Muscle layer of colon (tissue), 2 donors: ENCODE measurements around the gene LTBR.

ENCODE experiments used
- H3K27ac ChIP-seq: one replicate; pipeline ENCODE4 v1.7.0; 2013; ENCODE audit warnings: low read depth, mild to moderate bottlenecking, low read length, moderate library complexity
- H3K27me3 ChIP-seq, 2 donors: one replicate each; pipeline ENCODE4 v1.7.0; 2013; ENCODE audit warnings: low read length in 2 of 2, mild to moderate bottlenecking in 2 of 2; ENCODE audit not compliant: insufficient read depth in 2 of 2, control insufficient read depth in 1 of 2
- H3K36me3 ChIP-seq: one replicate; pipeline ENCODE4 v1.7.0; 2013; ENCODE audit warnings: mild to moderate bottlenecking, low read length; ENCODE audit not compliant: insufficient read depth
- H3K4me1 ChIP-seq: one replicate; pipeline ENCODE4 v1.7.0; 2013; ENCODE audit warnings: mild to moderate bottlenecking, low read length; ENCODE audit not compliant: insufficient read depth
- H3K4me3 ChIP-seq, 2 donors: one replicate each; pipeline ENCODE4 v1.7.0; 2013; ENCODE audit warnings: low read length in 2 of 2, low read depth in 1 of 2, mild to moderate bottlenecking in 1 of 2, moderate library complexity in 1 of 2
- H3K9ac ChIP-seq: one replicate; pipeline ENCODE4 v1.7.0; 2013; ENCODE audit warnings: low read length
- H3K9me3 ChIP-seq: one replicate; pipeline ENCODE4 v1.7.0; 2013; ENCODE audit warnings: mild to moderate bottlenecking, low read length
- donor health status: abdominal sarcoma.
- donor health status: Adenocarcinoma of cecum.

LTBR gene

DNA sequence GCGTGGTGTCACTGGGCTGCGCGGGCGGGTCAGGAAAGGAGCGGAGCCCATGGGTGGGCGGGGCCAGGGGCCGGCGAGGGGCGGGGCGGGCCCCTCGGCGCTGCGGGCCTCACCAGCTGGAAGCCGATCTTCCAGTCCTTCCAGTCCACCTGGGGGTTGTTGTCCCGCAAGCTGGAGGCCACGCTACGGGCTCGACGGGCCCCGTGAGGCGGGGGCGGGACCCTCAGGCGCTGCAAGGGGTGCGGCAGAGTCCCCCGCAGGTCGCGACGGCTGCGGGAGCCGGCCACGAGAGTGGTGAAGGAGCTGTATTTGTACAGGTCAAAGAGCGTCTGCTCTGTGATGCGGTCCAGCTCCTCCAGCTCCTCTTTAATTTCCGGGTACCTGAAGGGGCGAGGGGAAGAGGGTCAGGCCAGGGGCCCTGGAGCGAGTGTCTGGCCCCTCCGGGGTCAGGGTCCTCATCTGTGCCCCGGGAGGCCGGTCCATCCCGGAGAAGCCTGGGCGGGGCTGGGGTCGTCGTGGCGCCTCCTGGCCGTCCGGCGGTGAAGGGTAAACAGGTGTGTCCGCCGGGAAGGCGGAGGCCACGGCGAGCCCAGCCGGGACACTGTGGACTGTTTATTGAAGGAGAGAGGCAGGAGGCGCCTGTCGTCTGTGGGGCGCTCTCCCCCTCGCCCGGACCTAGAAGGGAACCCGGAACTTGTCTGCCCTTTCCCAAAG is 20.5 kb upstream of the LTBR start:
- H3K4me1 ChIP-seq, result peaks cover 24% of the 10 kb centered on the region
- peak overlapping the region; percentile 95 for H3K27ac ChIP-seq
- H3K9ac ChIP-seq, result peak overlapping the region; percentile 86
- no peaks in the 10 kb centered on the region for H3K9me3 ChIP-seq
- H3K4me3 ChIP-seq, result peak overlapping the region; percentile 77 to 80
- H3K36me3 ChIP-seq, result no peaks in the 10 kb centered on the region
- H3K27me3 ChIP-seq, result no peaks in the 10 kb centered on the region

DNA sequence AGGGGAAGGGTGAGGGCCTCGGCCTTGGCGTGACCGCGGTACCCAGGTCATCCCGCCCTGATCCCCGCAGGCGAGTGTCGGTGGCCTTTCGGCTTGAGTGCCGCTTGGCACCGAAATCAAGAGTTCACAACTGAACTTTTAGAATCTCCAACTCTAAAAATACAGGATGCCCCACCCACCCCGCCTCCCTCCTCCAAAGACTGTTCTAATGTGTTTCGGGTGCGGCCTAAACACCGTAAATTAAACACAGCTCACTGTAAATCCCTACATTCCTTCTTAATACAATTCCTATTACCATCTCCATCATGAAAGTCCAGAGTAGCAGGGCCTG is 20.0 kb upstream of the LTBR start:
- Histone ChIP-seq H3K27me3 (no peaks in the 10 kb centered on the region), H3K36me3 (no peaks in the 10 kb centered on the region), H3K4me1 (peaks cover 27% of the 10 kb centered on the region), H3K27ac (peak overlapping the region; percentile 95), H3K9ac (peak overlapping the region; percentile 86), H3K4me3 (peak overlapping the region; percentile 77 to 80), H3K9me3 (no peaks in the 10 kb centered on the region)

DNA sequence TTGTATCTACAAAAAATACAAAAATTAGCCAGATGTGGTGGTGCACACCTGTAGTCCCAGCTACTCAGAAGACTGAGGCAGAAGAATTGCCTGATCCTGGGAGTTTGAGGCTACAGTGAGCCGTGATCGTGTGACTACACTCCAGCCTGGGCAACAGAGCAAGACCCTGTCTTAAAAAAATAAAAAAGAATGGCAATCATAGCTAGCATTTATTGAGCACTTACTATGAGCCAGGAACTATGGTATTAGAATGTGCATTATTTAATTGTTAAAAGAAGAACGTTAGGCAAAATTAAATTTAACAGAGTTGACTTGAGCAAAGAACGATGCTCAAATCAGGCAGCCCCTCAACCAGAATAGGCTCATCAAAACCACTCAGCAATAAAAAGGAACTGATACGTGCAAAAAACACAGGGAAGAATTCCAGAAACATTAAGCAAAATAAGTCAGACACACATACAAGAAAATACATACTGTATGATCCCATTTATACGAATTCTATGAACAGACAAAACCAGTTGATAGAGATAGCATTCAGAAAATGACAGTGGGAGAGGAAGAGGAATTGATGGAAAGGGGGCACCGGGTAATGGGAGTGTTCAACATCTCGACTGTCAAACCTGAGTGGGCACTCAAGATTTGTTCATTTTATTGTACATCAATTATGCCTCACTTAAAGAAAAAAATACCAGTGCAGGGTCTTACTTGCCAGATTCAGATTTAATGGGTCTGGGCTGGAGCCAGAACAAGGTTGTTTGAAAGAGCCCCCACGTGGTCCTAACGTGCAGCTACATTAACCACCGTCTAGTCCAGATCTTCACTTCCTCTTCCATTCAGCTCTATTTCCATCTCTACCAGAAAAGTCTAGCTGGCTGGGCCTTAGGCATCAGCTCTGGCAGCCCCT is 16.6 kb upstream of the LTBR start:
- no peaks in the 10 kb centered on the region for H3K36me3 ChIP-seq
- H3K4me1 ChIP-seq, result peaks cover 16% of the 10 kb centered on the region
- no peaks in the 10 kb centered on the region for H3K9me3 ChIP-seq
- no peaks in the 10 kb centered on the region for H3K27me3 ChIP-seq
- H3K4me3 ChIP-seq, result no peak overlapping the region
- H3K9ac ChIP-seq, result no peak overlapping the region
- no peak overlapping the region for H3K27ac ChIP-seq

DNA sequence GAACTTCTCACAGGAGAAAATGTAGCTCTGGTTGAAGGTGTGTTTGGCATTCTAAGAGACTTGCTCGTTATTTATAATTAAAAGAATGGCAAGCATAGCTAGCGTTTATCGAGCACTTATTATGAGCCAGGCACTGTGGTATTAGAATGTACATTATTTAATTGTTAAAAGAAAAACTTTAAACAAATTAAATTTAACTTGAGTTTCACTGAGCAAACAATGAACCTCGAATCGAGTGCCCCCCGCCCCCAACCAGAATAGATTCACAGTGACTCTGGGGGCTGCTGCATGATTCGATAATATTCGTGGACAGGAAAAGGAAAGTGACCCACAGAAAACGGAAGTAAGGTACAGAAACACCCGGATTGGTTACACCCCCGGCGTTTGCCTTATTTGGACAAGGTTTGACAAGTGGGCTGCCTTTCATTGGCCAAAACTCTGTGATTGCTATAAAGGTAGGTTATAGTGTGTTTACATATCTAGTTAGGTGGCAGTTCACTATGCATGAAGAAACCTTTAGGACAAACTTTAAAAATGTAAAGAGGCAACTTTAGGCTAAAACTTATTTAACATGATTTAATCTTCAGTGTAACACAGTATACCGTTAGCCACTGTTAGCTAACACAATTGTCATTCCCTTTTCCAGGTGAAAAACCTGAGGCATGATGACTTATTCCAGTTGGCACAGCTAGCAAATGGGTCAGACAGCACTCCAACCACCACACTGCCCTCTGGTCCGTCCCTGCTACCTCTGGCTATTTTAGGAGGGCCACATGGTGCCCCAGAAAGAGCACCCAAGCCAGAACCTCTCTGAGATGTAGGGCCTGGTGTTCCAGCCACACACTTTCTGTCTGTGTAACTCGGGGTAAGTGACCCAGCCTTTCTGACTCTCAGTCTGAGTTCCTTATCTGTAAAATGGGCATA is 15.7 kb upstream of the LTBR start:
- no peaks in the 10 kb centered on the region for H3K36me3 ChIP-seq
- no peaks in the 10 kb centered on the region for H3K27me3 ChIP-seq
- H3K9me3 ChIP-seq, result no peaks in the 10 kb centered on the region
- no peak overlapping the region for H3K4me3 ChIP-seq
- no peak overlapping the region for H3K9ac ChIP-seq
- peaks cover 19% of the 10 kb centered on the region for H3K4me1 ChIP-seq
- no peak overlapping the region for H3K27ac ChIP-seq

DNA sequence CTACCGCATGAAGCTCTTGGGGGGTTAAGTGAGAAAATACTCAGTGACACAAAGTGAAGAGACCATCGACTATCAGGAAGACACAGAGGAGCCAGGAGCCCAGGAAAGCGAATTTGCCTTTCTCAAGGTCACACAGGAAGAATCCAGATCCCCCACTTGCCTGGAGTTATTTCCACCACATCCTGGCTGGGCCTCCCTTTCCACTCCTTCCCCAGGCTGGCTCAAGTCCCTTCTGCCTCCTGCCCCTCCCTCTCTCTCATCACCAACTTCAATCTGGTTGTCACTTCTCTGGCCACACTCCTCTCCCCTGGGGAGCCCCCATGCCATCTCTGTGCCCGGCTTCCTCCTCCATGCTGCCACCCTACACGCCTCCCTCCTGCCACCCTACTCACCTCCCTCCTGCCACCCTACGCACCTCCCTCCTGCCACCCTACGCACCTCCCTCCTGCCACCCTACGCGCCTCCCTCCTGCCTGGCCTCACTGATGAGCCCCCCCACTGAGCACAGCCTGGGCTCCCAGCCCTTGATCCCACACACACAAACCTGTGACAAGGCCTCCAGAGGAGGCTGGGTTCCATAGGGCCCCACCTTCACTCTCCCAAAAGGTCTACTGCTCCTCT is 14.9 kb upstream of the LTBR start:
- no peak overlapping the region for H3K9ac ChIP-seq
- H3K27me3 ChIP-seq, result no peaks in the 10 kb centered on the region
- H3K4me1 ChIP-seq, result peaks cover 17% of the 10 kb centered on the region
- no peaks in the 10 kb centered on the region for H3K36me3 ChIP-seq
- H3K9me3 ChIP-seq, result no peaks in the 10 kb centered on the region
- H3K27ac ChIP-seq, result no peak overlapping the region
- H3K4me3 ChIP-seq, result no peak overlapping the region

DNA sequence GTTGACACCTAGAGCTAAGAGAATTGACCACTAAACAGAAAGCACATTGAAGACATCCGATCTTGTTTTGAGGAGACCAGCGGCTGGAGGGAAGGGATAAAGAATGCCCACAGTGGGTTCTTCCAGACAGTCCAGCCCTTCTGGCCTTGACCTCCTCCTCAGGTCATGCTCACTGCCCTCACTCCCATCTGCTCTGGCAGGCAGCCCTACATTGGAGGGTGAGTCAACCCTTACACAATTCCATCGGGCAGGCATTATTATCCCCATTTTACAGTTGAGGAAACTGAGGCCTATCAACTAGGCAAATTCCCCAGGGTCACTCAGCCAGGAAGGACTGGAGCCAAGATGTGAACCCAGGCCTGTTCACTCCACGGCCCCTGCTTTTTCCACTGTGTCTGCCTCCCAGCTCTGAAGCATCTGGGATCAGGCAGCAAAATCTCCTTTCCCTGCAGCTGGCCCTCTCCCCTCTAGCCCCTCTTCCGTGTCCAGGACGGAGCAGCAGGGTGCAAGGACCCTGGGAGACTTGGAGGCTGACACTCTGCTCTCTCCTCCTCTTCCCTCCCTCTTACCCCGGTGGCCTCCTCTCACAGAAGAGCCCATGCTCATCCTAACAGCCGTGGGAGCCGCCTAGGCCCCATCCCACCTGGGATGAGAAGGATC is 13.9 kb upstream of the LTBR start:
- Histone ChIP-seq H3K36me3 (no peaks in the 10 kb centered on the region), H3K27ac (no peak overlapping the region), H3K4me3 (no peak overlapping the region), H3K9ac (no peak overlapping the region), H3K9me3 (no peaks in the 10 kb centered on the region), H3K27me3 (no peaks in the 10 kb centered on the region), H3K4me1 (peaks cover 15% of the 10 kb centered on the region)

DNA sequence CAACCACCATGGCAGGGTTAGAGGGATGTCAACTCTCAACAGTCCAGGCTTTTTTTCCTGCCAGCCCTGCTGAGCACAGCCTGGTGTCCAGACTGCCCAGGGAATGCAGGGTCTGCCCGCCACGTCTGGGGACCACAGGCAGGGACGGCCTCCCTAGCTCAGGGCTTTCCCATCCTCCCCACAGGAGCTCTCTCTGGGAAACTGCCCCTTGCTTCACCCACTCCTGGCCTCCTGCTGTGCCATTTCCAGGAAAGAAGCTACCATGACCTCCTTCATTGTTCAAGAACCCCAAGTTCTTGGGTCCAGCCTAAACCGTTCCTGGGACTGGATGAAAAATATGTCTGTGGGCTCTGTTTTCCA is 13.4 kb upstream of the LTBR start:
- Histone ChIP-seq H3K9ac (no peak overlapping the region), H3K27me3 (no peaks in the 10 kb centered on the region), H3K4me1 (peaks cover 17% of the 10 kb centered on the region), H3K36me3 (no peaks in the 10 kb centered on the region), H3K27ac (no peak overlapping the region), H3K4me3 (no peak overlapping the region), H3K9me3 (no peaks in the 10 kb centered on the region)

DNA sequence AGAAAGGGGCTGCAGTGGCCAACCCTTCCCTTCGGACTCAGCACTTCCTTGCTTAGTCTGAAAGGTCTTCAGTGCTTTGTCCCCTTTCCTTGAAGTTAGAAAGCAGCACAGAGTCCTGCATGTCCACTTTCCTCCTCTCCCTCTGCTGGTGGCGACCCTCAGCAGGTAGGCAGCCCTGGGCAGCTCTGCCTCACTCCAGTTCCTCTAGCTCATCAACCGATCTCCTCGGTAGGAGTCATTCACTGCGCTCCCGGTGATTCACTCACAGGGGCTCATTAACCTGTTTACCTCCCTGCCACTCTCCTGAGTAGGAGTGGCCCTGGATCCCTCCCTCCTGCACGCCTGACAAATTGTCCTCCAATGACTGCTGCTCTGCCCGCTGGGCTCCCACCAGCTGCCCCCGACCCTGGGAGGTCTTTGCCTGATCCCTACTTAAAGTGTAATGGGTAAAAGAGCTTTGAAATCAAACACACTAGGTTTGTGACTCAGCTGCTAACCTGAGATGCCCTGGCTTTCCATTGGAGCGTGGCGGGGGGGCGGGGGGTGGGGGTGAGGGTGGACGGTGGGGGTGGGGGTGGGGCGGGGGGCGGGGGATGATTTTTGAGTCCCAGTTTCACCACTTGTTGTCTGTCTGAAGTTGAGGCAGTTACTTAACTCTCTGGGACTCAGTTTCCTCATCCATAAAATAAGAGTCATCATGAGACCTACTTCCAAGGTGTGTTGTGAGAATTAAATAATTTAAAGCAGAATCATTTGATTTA is 12.8 kb upstream of the LTBR start:
- no peak overlapping the region for H3K9ac ChIP-seq
- H3K4me3 ChIP-seq, result no peak overlapping the region
- H3K9me3 ChIP-seq, result no peaks in the 10 kb centered on the region
- H3K27me3 ChIP-seq, result no peaks in the 10 kb centered on the region
- no peaks in the 10 kb centered on the region for H3K36me3 ChIP-seq
- H3K27ac ChIP-seq, result no peak overlapping the region
- H3K4me1 ChIP-seq, result peaks cover 24% of the 10 kb centered on the region

DNA sequence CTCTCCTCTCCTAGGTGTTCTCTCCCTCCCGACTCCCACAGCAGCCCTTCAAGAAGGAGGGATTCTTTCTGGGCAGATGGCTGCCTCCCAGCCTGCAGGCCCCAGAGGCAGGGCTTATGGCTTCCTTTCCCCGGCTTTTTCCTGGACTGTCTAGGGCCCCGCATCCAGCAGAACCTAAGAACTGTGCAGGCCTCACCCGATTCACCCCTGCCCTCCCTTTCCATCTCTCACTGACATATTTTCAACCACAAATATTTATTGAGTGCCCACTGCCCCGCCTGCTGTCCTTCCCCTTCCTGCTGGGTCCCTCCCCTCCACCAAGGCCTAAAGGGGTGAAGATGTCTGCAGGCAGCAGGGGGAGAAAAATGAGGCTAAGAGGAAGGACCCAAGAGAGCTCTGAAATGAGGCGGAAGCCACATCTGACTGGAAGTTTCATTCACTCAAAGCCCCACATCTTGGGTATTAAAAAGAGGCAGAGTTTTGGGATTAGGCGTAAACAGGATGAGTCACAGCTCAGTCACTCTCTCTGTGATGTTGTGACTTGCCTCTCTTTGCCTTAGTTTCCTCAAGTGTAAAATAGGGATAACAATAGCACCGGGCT is 11.5 kb upstream of the LTBR start:
- Histone ChIP-seq H3K9ac (no peak overlapping the region), H3K27me3 (no peaks in the 10 kb centered on the region), H3K27ac (peak overlapping the region; percentile 29), H3K36me3 (no peaks in the 10 kb centered on the region), H3K4me1 (peaks cover 37% of the 10 kb centered on the region), H3K4me3 (no peak overlapping the region), H3K9me3 (no peaks in the 10 kb centered on the region)
